GM19452 (cell line): Measurements from ENCODE around the gene ARAP3.

ENCODE experiments used
- ATAC-seq: cut with Tn5 transposase; IDR thresholded peaks from one replicate; pipeline ENCODE4 v1.9.1; 2021; ENCODE audit not compliant: unreplicated experiment

Gene ARAP3

DNA sequence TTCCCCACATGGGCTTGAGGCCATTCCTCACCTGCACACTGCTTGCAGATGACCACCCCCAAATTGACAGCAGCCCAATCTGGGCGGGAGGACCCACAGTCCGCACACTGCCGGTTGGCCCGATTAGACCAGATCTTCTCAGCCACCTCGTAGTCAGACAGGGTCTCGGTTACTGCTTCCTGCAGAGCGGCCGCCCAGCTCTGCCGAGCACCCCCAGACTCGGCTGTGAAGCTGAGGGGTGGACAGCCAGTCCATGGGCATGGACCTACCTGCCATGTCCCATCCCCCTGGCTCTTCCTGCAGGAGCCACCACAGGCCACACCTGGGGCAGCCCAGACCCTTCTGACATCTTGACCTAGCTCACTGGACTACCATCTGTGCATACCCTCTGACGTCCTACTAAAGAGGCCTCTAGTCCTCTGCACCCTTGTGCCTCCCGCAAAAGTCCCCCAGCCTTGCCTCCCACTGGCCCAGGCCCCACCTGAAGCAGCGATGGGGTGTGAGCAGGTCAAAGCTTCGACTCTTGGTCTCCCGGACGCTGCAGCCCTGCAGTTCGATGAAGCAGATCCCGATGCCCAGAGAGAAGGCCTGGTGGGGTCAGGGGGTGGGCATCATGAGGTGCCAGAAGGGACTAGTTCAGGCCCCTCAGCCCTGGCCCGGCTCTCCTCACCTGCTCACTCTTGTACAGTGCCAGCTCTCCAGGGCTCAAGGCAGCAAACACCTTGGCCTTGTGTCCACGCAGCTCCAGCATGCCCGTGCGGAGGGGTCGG lies 9.8 kb downstream of the ARAP3 start:
- no peak for ATAC-seq

- ATAC-seq, result no peak
Observed at GRCh38 chr5:141669520-141669919, 12.5 kb downstream of the ARAP3 start.

GRCh38 chr5:141668601-141669265 lies 13.3 kb downstream of the ARAP3 start:
- ATAC-seq, result no peak

DNA sequence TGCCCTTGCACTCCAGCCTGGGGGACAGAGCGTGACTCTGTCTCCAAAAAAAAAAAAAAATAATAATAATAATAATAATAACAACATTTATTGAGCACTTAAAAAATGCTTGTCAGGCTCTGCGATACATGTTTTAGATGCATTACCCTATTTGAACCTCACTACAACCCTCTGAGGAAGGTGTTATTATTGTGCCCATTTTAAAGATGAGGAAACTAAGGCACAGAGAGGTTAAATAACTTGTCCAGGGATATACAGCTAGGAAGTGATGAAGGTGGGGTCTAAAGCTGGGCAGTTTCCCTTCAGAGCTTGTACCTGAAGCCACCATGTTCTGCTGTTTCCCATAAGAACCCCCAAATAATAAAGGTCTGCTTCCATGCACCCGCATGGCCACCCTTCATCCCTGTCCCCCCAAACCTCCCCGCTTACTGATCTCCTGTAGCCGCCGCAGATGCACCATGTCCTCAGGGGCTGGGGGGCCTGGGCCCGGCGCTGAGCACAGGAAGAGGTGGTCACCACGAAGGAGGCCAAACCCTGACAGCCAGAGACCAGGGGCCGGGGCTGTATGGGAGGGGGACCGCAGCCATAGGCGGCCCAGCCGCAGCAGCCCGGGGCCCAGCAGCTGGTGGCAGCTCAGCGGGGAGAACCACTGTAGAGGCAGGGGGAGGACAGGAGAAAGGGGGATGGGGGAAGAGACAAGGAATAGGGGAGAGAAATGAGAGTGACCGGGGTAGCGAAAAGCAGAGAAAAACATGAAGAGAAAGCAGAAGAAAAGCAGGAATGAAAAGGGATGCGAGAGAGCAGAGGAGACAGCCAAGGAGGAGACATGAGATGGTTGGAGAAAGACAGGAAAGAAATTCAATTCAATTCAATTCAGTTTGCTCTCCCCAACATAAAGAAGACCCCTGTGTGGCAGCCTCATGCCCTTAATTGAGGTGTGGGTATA lies 15.8 kb downstream of the ARAP3 start:
- ATAC-seq, result no peak

DNA sequence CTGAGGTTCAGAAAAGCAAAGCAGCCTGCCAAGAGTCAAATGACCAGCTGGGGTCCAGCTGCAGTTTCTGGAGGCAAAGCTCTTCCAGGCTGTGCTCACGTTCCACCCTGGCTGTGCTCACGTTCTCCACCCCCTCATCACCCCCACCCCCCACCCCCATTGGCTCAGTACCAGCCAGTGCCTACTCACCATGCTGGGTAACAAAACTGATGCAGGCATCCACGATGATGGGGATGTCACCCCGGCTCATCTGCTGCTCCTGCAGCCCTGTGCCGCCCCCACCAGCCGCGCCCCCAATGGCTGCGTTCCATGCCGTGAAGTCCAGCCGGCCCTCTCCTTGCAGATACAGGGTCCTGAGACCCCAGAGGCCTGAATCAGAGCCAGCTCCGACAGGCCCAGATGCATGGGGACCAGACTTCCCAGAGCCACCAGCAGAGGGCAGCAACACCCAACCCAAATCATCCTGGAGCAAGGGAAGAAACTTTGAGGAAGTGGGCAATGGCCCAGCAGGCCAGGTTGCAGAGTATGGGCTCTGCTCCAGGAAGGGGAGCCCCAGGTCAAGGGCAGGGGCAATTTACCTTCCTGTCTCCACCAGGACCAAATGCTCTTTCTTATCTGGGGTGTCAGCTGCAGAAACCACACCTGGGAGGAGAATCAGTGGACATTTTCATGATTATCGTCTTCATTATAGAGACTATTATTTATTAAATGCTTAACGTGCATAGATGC lies 17.1 kb downstream of the ARAP3 start:
- ATAC-seq, result peak; percentile 99

DNA sequence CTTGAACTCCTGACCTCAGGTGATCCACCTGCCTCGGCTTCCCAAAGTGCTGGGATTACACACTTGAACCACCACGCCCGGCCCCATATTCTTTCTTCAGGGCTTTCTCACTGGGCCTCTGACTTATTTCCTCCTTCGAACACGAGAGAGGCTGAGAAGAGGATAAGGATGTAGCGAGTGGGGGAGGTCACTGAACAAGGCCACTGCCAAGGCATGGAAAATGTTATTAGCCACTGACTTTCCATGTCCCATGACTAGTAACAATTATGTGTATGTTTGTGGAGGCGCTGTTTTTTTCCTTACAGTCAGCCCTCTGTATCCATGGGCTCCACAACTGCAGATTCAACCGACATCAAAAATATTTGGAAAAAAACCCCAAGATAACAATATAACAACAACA lies 18.5 kb downstream of the ARAP3 start:
- ATAC-seq, result no peak

- ATAC-seq, result no peak
Observed at GRCh38 chr5:141662028-141662427, 20.0 kb downstream of the ARAP3 start.

DNA sequence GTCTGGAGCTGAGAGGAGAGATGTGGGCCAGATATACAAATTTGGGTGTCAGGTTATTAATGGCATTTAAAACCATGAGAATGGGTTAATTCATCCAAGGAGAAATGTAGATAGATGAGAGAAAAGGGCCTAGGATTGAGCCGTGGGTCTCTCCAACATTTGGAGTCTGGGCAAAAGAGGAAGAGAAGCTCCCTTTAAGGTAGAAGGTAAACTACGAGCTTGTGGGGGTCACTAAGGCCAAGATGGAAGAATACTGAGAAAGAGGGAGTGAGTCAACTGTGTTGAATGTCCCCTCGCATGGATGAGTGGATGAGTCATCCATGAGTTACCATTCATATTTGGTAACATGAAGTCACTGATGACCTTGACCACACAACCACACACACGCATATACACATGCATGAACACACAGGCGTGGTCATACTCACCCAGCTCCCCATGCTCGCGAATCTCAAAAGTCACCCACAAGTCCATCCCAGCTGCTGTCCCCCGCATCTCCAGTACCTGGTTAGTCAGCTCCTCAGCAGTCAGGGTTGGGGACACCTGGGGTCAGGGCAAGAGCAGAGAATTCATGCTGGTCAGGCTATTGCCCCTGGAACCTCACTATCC lies 24.0 kb downstream of the ARAP3 start:
- peak; percentile 73 for ATAC-seq

DNA sequence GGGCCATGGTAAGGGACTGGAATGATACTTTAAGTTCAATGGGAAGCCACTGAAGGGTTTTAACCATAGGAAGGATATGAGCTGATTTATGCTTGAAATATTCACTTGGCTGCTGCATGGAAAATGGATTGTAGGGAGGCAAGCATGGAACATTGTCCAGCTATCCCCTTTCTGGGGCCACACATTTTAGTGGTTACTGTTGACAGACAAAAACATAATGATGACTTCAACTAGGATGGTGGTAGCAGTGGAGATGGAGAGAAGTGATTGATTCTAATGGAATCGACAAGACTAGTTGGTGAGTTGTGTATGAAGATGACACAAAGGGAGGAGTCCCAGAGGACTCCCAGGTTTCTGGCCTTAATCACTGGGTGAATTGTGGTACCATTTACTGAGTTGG lies 24.6 kb downstream of the ARAP3 start:
- ATAC-seq, result no peak

GRCh38 chr5:141656396-141656795 lies 25.6 kb downstream of the ARAP3 start:
- no peak for ATAC-seq

DNA sequence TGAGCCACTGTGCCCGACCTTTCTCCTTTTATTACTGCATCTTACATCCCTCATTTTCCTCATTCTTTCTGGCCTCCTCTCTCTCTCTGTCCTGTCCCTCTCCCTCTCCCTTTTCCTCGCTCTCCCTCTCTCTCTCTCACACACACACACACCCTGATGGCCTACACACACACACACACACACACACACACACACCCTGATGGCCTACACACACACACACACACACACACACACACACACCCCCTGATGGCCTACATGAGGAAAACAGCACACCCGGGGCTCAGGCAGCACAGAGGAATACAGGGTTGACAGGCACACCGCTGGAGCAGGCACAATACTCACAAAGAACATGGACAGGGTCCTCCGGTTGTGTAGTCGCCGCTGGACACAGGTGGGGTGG lies 27.0 kb downstream of the ARAP3 start:
- ATAC-seq, result no peak

GRCh38 chr5:141654298-141654697 lies 27.7 kb downstream of the ARAP3 start:
- no peak for ATAC-seq

GRCh38 chr5:141651728-141652105 lies 30.3 kb downstream of the ARAP3 start:
- ATAC-seq, result no peak

GRCh38 chr5:141650851-141651727 lies 30.9 kb downstream of the ARAP3 start, which contains the start of gene FCHSD1:
Gene FCHSD1 (minus strand): TSS chr5:141651418. CDS start chr5:141651368, 50 bp downstream.
- ATAC-seq, result peak; percentile 98

GRCh38 chr5:141649972-141650371 lies 32.1 kb downstream of the ARAP3 start:
- ATAC-seq, result no peak

DNA sequence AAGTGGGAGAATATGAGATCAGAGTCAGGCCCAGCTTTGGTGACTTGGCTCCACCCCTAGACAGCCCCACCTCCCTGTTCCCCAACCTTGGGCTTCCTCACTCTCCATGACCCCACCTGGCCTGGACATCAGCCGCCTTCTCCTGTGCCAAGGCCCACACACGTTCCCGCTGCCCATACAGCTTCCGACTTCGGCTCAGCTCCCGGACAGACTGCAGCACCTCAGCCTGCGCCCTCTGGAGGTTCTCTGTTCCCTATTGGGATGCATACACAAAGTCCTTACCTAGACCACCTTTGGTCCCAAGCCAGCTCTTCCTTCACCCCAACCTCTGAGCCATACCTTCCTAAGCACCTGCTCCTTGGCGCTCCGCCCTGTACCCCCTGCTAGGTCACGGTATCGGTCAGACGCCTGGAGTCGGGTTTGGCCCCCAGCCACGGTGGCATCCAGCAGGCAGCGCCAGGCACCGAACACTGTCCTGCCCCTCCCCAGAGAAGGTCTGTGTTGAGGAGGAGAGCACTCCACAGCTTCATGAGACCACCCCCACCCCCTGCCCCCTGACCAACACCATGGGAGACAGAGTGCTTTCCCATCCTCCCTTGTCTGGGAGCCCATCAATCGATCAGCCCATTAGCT lies 32.9 kb downstream of the ARAP3 start:
- ATAC-seq, result no peak

DNA sequence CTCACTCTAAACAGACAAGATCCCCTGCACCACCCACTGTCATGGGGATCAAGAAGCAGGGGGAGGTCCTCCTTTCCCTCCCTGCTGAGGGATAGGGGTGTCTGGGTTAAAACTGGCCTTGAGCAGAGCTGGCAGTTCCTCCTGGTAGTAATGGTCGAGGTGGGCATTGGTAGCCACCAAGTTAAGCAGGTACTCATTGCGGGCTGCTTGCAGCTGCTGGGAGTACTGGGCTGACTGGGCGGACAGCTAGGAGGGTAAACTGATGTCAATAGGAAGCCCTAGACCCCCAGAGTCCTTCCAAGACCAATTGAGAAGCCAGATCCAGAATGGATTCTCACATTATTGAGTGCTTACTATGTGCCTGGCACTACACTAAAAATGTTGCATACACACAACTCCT lies 34.2 kb downstream of the ARAP3 start:
- ATAC-seq, result no peak

DNA sequence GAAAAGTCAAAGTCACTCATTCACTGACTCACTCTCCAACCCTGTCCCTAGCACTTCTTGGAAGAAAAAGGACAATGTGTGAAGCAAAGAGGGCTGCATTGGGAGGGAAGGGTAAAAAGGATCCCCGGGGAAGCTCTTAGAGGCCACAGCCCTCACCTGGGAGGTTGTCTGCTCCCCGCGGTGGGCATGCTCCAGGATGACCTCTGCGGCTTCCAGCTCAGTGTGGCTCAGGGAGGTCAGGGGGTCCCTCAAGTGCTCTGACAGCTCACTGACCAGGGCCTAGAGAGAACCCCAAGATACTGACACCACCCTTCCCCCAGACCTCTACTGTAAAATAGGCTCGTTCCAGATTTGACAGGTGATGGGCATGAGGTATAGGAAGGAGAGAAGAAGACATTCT lies 34.8 kb downstream of the ARAP3 start:
- no peak for ATAC-seq

DNA sequence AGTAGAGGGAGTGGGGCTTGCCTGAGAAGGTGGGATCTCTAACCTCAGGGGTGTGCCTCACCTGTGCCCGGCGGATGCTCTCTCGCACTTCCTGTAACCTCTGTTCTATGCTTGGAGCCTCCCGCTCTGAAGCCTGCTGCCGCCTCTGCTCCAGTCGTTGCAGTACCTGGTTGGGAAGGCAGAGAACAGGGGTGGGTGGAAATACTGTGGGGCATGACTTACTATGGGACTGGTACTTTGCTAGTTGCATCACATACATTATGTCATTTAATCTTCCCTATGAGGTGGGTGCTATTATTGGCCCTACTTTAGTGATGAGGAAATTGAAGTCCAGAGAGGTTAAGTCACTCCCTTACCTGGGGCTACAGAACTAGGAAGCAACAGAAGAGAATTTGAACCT lies 36.0 kb downstream of the ARAP3 start:
- ATAC-seq, result no peak
